ENCODE results near the gene DPH2. TPM values are rescaled to one million over a fixed set of nuclear protein-coding genes. Genes with fewer than 3 reads are reported as not detected.

DPH2 gene
- total RNA-seq, 1 experiment from 2014 or later, result 41.2 TPM

GRCh38 chr1:43956234-43956633 lies 13.6 kb upstream of the DPH2 start:
- no peaks in the 10 kb centered on the region for H3K27me3 Mint-ChIP-seq (ENCODE audit: unreplicated experiment)
- no peaks in the 10 kb centered on the region for H3K4me1 Mint-ChIP-seq (ENCODE audit: low read depth, unreplicated experiment)
- H3K9me3 Mint-ChIP-seq (ENCODE audit: low read depth, unreplicated experiment), result no peaks in the 10 kb centered on the region
- no peaks in the 10 kb centered on the region for H3K36me3 Mint-ChIP-seq (ENCODE audit: insufficient read depth, unreplicated experiment)
- BruUV-seq (replicated peaks), result no TSS peak
- TF ChIP-seq CTCF (IDR thresholded peaks at IDR 0.05; ENCODE audit: unreplicated experiment), result no peak
- no peak overlapping the region for H3K27ac Mint-ChIP-seq (ENCODE audit: unreplicated experiment)
- intact Hi-C loops (cut with micrococcal nuclease; ENCODE audit: unreplicated experiment), result no loop called here
- CTCF ChIA-PET, result interaction anchor here (0.6 kb wide), 1 partner anchor 434 kb away, joined by 3 read pairs; no protein-coding TSS in a partner anchor
- H3K4me3 Mint-ChIP-seq (ENCODE audit: low read depth, unreplicated experiment), result no peak overlapping the region
- DNase-seq, result no peak

DNA sequence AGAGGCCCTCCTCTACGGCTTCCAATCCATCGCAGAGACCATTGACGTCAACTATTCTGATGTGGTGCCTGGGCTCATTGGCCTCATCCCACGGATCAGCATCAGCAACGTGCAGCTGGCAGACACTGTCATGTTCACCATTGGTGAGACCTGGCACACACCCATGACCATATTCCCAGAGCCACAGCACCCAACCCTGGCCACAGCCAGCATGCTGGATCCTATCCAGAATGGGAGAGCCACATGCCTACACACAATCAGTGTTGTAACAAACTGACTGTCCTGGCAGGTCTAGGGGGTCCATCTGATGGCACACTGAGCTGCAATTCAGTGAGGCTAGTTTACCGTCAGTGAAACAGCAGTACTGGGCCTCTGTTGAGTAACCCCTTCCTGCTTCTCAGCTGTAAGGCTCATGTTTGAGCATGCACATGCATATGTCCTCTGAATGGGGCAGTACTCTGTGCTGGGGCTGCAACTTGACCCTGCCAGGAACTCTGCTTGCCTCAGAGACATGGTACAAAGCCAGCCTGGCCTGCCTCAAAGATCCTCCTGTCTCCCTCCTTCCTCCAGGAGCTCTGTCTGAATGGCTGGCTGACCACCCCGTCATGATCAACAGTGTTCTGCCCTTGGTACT lies 12.3 kb upstream of the DPH2 start:
- CTCF ChIA-PET, result no interaction called here
- intact Hi-C loops (cut with micrococcal nuclease; ENCODE audit: unreplicated experiment), result no loop called here
- TF ChIP-seq CTCF (IDR thresholded peaks at IDR 0.05; ENCODE audit: unreplicated experiment), result no peak
- no peak overlapping the region for H3K27ac Mint-ChIP-seq (ENCODE audit: unreplicated experiment)
- no peak for DNase-seq
- no peaks in the 10 kb centered on the region for H3K9me3 Mint-ChIP-seq (ENCODE audit: low read depth, unreplicated experiment)
- BruUV-seq (replicated peaks), result no TSS peak
- H3K36me3 Mint-ChIP-seq (ENCODE audit: insufficient read depth, unreplicated experiment), result no peaks in the 10 kb centered on the region
- no peaks in the 10 kb centered on the region for H3K27me3 Mint-ChIP-seq (ENCODE audit: unreplicated experiment)
- H3K4me1 Mint-ChIP-seq (ENCODE audit: low read depth, unreplicated experiment), result no peaks in the 10 kb centered on the region
- H3K4me3 Mint-ChIP-seq (ENCODE audit: low read depth, unreplicated experiment), result no peak overlapping the region

- CTCF ChIA-PET, result no interaction called here
- H3K27me3 Mint-ChIP-seq (ENCODE audit: unreplicated experiment), result no peaks in the 10 kb centered on the region
- no peaks in the 10 kb centered on the region for H3K36me3 Mint-ChIP-seq (ENCODE audit: insufficient read depth, unreplicated experiment)
- H3K4me3 Mint-ChIP-seq (ENCODE audit: low read depth, unreplicated experiment), result no peak overlapping the region
- intact Hi-C loops (cut with micrococcal nuclease; ENCODE audit: unreplicated experiment), result no loop called here
- H3K4me1 Mint-ChIP-seq (ENCODE audit: low read depth, unreplicated experiment), result no peaks in the 10 kb centered on the region
- H3K27ac Mint-ChIP-seq (ENCODE audit: unreplicated experiment), result no peak overlapping the region
- H3K9me3 Mint-ChIP-seq (ENCODE audit: low read depth, unreplicated experiment), result no peaks in the 10 kb centered on the region
- BruUV-seq (replicated peaks), result no TSS peak
- DNase-seq, result no peak
- TF ChIP-seq CTCF (IDR thresholded peaks at IDR 0.05; ENCODE audit: unreplicated experiment), result no peak
These were observed 11.2 kb upstream of the DPH2 start for GRCh38 chr1:43958351-43959255.

- no peak for TF ChIP-seq CTCF (IDR thresholded peaks at IDR 0.05; ENCODE audit: unreplicated experiment)
- Mint-ChIP-seq H3K36me3 (ENCODE audit: insufficient read depth, unreplicated experiment) (no peaks in the 10 kb centered on the region), H3K4me1 (ENCODE audit: low read depth, unreplicated experiment) (no peaks in the 10 kb centered on the region), H3K4me3 (ENCODE audit: low read depth, unreplicated experiment) (no peak overlapping the region), H3K9me3 (ENCODE audit: low read depth, unreplicated experiment) (no peaks in the 10 kb centered on the region), H3K27me3 (ENCODE audit: unreplicated experiment) (no peaks in the 10 kb centered on the region), H3K27ac (ENCODE audit: unreplicated experiment) (no peak overlapping the region)
- no TSS peak for BruUV-seq (replicated peaks)
- intact Hi-C loops (cut with micrococcal nuclease; ENCODE audit: unreplicated experiment), result no loop called here
- no peak for DNase-seq
- CTCF ChIA-PET, result no interaction called here
These were observed 9.0 kb upstream of the DPH2 start for GRCh38 chr1:43960798-43961197.
